CD4-positive, alpha-beta T cell treated with Interleukin-4 for 1 hour (primary cell): ENCODE results near the gene MIA.
"Not testable (repeated sequence)": the region's sequence is repeated elsewhere in the genome, so short reads cannot be mapped to it uniquely, and the experiment has no call there.

ENCODE experiments used
- DNase-seq, 2 donors: peaks; one replicate each; pipeline ENCODE4 v3.0.0-alpha.2; 2020 to 2022

MIA gene

GRCh38 chr19:40804783-40805242 is 29.5 kb downstream of the MIA start:
- no peak for DNase-seq

- DNase-seq, result peak in 1 of 2 donors; percentile 55
Observed at GRCh38 chr19:40805258-40805868, 30.0 kb downstream of the MIA start.

- DNase-seq, result peak; percentile 85 to 93
Observed at GRCh38 chr19:40806423-40807146, 31.3 kb downstream of the MIA start.

- DNase-seq, result no peak
Observed at GRCh38 chr19:40807147-40808020, 32.1 kb downstream of the MIA start.

GRCh38 chr19:40808021-40808325 is 32.7 kb downstream of the MIA start:
- no peak for DNase-seq

- DNase-seq, result no peak
Observed at GRCh38 chr19:40808497-40808896, 33.2 kb downstream of the MIA start.

GRCh38 chr19:40809358-40810086 is 34.2 kb downstream of the MIA start:
- no peak for DNase-seq

GRCh38 chr19:40810160-40810559 is 34.8 kb downstream of the MIA start:
- DNase-seq, result no peak

GRCh38 chr19:40810649-40811408 is 35.5 kb downstream of the MIA start:
- peak; percentile 62 to 67 for DNase-seq

- DNase-seq, result no peak
Observed at GRCh38 chr19:40811478-40812341, 36.4 kb downstream of the MIA start.

- not testable (repeated sequence) for DNase-seq
Observed at GRCh38 chr19:40812571-40812970, 37.2 kb downstream of the MIA start.

- DNase-seq, result no peak
Observed at GRCh38 chr19:40813182-40813581, 37.9 kb downstream of the MIA start.

GRCh38 chr19:40815223-40815622 is 39.9 kb downstream of the MIA start:
- DNase-seq, result no peak

- peak; percentile 85 for DNase-seq
Observed at GRCh38 chr19:40818480-40819399, 43.4 kb downstream of the MIA start.

GRCh38 chr19:40819479-40820234 is 44.3 kb downstream of the MIA start:
- peak; percentile 66 to 74 for DNase-seq

GRCh38 chr19:40822161-40822560 is 46.8 kb downstream of the MIA start:
- no peak for DNase-seq

- not testable (repeated sequence) for DNase-seq
Observed at GRCh38 chr19:40822704-40823553, 47.6 kb downstream of the MIA start.

- not testable (repeated sequence) for DNase-seq
Observed at GRCh38 chr19:40824916-40825315, 49.6 kb downstream of the MIA start.
